Fibroblast of mammary gland (primary cell): Measurements from ENCODE around the gene CPLX3.
"Not testable (repeated sequence)": the region's sequence is repeated elsewhere in the genome, so short reads cannot be mapped to it uniquely, and the experiment has no call there.

Experiments
- DNase-seq: peaks from one replicate; pipeline ENCODE4 v3.0.0-alpha.2; 2010; ENCODE audit warnings: low read depth
- H3K4me3 ChIP-seq: 2 replicates; pipeline ENCODE4 v1.5.1; 2011; ENCODE audit warnings: low read depth, mild to moderate bottlenecking, low read length, moderate library complexity; ENCODE audit not compliant: control insufficient read depth
- TF ChIP-seq, protein P1 (sequence below): conservative IDR thresholded peaks from 2 replicates; pipeline ENCODE4 v1.5.1; 2011; ENCODE audit warnings: low read depth, low read length, inconsistent platforms; ENCODE audit not compliant: control insufficient read depth, insufficient read depth

The CPLX3 gene

GRCh38 chr15:74785194-74786032 is 41.0 kb upstream of the CPLX3 start:
- H3K4me3 ChIP-seq, result no peak overlapping the region
- DNase-seq, result no peak

GRCh38 chr15:74786081-74786480 is 40.3 kb upstream of the CPLX3 start:
- H3K4me3 ChIP-seq, DNase-seq: not testable (repeated sequence)

More at GRCh38 chr15:74785194-74786032, 41.0 kb upstream of the CPLX3 start:
- TF ChIP-seq, protein P1, sequence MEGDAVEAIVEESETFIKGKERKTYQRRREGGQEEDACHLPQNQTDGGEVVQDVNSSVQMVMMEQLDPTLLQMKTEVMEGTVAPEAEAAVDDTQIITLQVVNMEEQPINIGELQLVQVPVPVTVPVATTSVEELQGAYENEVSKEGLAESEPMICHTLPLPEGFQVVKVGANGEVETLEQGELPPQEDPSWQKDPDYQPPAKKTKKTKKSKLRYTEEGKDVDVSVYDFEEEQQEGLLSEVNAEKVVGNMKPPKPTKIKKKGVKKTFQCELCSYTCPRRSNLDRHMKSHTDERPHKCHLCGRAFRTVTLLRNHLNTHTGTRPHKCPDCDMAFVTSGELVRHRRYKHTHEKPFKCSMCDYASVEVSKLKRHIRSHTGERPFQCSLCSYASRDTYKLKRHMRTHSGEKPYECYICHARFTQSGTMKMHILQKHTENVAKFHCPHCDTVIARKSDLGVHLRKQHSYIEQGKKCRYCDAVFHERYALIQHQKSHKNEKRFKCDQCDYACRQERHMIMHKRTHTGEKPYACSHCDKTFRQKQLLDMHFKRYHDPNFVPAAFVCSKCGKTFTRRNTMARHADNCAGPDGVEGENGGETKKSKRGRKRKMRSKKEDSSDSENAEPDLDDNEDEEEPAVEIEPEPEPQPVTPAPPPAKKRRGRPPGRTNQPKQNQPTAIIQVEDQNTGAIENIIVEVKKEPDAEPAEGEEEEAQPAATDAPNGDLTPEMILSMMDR, result no peak

DNA sequence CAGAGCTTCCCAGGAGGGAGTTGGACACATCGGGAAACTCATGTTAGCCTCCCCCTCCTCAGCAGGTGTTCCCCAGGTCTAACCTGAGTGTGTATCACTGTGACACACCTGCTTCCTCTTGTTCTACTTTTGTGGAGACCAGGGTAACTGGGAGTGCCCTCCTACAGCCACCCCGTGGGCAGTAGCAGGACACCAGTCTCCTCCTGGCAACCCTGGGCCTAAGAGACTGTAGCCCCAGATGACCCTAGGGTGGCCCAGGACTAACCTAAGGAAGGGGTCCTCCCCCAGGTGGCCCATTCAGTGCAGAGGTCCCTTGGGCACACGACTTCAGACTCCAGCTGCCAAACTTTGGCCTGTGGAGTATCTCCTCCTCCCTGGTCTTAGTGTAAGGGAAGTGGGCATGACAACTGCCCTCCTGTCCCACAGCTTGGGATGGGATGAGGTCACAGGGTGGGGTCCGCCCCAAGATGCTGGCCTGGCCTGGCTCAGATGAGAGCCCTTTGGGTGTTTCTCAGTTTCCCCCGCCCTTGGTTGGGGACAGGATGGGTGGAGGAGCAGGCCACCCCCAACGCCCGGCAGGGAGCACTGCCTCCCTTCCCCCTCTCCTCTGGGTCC is 39.8 kb upstream of the CPLX3 start:
- no peak for DNase-seq
- TF ChIP-seq, protein P1, result no peak
- no peak overlapping the region for H3K4me3 ChIP-seq

GRCh38 chr15:74787251-74788041 is 39.0 kb upstream of the CPLX3 start:
- TF ChIP-seq, protein P1, result peak; percentile 48
- no peak overlapping the region for H3K4me3 ChIP-seq
- peak; percentile 61 for DNase-seq

GRCh38 chr15:74788042-74788682 is 38.3 kb upstream of the CPLX3 start:
- no peak overlapping the region for H3K4me3 ChIP-seq
- DNase-seq, result no peak
- TF ChIP-seq, protein P1, result no peak

GRCh38 chr15:74788683-74789151 is 37.7 kb upstream of the CPLX3 start:
- DNase-seq, result no peak
- no peak overlapping the region for H3K4me3 ChIP-seq
- TF ChIP-seq, protein P1, result no peak
